Left lung (tissue), 10 donors: Measurements from ENCODE around the gene ACTN3. TPM values are rescaled to one million over a fixed set of nuclear protein-coding genes. Genes with fewer than 3 reads are reported as not detected.

Experiments
- ATAC-seq: fragments of 200-7000 bp; cut with Tn5 transposase; one replicate; pipeline ENCODE4 v1.9.1; 2020; ENCODE audit warnings: moderate library complexity
- DNase-seq, 4 donors: peaks; one replicate each; pipeline ENCODE4 v3.0.0-alpha.2; 2013 to 2020
- H3K27ac ChIP-seq, 2 donors: fragments of 200-600 bp; sonication (generic) in 1 of 2; one replicate each; pipeline versions ENCODE4 v1.5.0 to v1.8.0; 2020 to 2021
- H3K27me3 ChIP-seq, 2 donors: fragments of 200-600 bp; sonication (generic) in 1 of 2; one replicate each; pipeline versions ENCODE4 v1.5.0 to v1.8.0; 2020 to 2021
- H3K36me3 ChIP-seq, 2 donors: fragments of 200-600 bp; sonication (generic) in 1 of 2; one replicate each; pipeline versions ENCODE4 v1.5.0 to v1.8.0; 2020 to 2021
- H3K4me1 ChIP-seq, 2 donors: fragments of 200-600 bp; one replicate each; pipeline ENCODE4 v1.8.0; 2021
- H3K4me3 ChIP-seq, 2 donors: fragments of 200-600 bp; sonication (generic) in 1 of 2; one replicate each; pipeline versions ENCODE4 v1.5.0 to v1.8.0; 2020 to 2021; ENCODE audit warnings: mild to moderate bottlenecking in 1 of 2
- H3K9me3 ChIP-seq, 2 donors: fragments of 200-600 bp; sonication (generic) in 1 of 2; one replicate each; pipeline versions ENCODE4 v1.5.0 to v1.8.0; 2020 to 2021
- CTCF ChIP-seq, 2 donors: fragments of 200-600 bp; sonication (generic) in 1 of 2; IDR thresholded peaks; one replicate each; pipeline versions ENCODE4 v1.5.0 to v1.8.0; 2021; ENCODE audit warnings: antibody characterized with exemption in 2 of 2
- intact Hi-C, 2 donors: fragments of 100-400 bp; cut with DNase I; formaldehyde crosslinking; loops; one replicate each; pipeline versions ENCODE4 v1.11.2 to v1.14.2; 2022
- polyA plus RNA-seq, 6 donors: library from polyadenylated mRNA; unstranded; fragments of 120-200 nt; gene quantifications; one replicate each; pipeline ENCODE4 v1.2.1, GENCODE V29; 2013; ENCODE audit not compliant: insufficient read length in 6 of 6
- total RNA-seq, 2 donors: library from RNA; stranded (reverse); fragmentation: NEBNext Ultra II Directional; extraction: Animal tissue kit (Norgen Biotek cat#: 25700); gene quantifications; one replicate each; pipeline ENCODE4 v1.2.1, GENCODE V29; 2021
- donor health status: DM: no; HTN: yes; CAD: no.
- donor health status: DM: no; HTN: no; CAD: no.

The ACTN3 gene
- total and polyA plus RNA-seq, 8 donors, result 0.06 to 0.16 TPM; not detected in 6

DNA sequence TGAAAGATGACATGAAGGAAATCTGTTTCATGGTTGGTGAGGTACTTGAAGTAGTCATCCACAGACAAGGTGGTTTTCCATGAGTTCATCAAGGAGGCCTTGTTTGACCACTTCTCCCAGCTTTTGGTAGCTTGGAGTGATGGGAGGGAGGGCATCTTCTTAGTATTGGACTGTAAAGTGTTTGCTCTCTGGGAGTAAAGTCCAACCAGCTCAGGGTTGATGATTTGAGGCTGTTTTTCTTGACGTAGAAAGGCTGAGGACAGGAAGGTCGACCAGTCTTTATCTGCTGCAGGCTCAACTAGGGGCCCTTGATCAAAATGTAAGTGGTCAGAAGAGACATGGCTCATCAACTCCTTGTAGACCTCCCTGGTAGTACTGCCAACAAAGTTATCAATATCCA lies 44.5 kb downstream of the ACTN3 start:
- H3K4me3 ChIP-seq, result no peak overlapping the region
- DNase-seq (no peak), ATAC-seq (no peak)
- no peaks in the 10 kb centered on the region for H3K9me3 ChIP-seq
- intact Hi-C loops, result no loop called here
- H3K4me1 ChIP-seq, result peaks cover 17 to 35% of the 10 kb centered on the region in 2 donors
- no peaks in the 10 kb centered on the region for H3K36me3 ChIP-seq
- H3K27ac ChIP-seq, result no peak overlapping the region
- TF ChIP-seq CTCF (IDR thresholded peaks at IDR 0.05), result no peak
- no peaks in the 10 kb centered on the region for H3K27me3 ChIP-seq

- intact Hi-C loops, result no loop called here
Measured at GRCh38 chr11:66592457-66593302, 46.0 kb downstream of the ACTN3 start, which contains the start of the genes CCDC87 and CCS. CCDC87 (minus strand) TSS chr11:66593063; CDS start chr11:66593015, 48 bp downstream. CCS (plus strand) TSS chr11:66593185; CDS start chr11:66593262, 77 bp downstream.

DNA sequence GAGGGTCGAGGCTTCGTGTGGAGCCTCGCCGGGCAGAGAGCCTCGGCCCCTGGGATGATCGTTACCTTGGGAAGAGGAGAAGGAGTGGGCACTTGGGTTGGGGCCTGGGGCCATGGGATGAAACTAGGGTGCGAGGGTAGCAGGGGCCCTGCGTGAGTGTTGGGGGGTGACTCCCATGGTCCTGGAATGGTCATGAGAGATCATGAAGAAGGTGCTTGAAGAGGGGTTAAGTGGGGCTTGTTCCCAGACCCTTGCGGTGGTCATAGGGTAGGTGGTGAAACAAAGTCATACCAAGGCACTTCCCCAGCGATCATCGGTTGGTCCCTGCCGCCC lies 46.6 kb downstream of the ACTN3 start:
- Histone ChIP-seq H3K27me3 (no peaks in the 10 kb centered on the region), H3K27ac (peak overlapping the region; percentile 69 to 89), H3K4me1 (peaks cover 17 to 35% of the 10 kb centered on the region in 2 donors), H3K4me3 (peak overlapping the region; percentile 60 to 68), H3K9me3 (no peaks in the 10 kb centered on the region), H3K36me3 (no peaks in the 10 kb centered on the region)
- no peak for TF ChIP-seq CTCF (IDR thresholded peaks at IDR 0.05)
- DNase-seq, result no peak
- intact Hi-C loops, result no loop called here
- peak; percentile 24 for ATAC-seq

More at GRCh38 chr11:66592457-66593302, 46.0 kb downstream of the ACTN3 start, which contains the start of the genes CCDC87 and CCS:
- peak; percentile 98 for ATAC-seq
- Histone ChIP-seq H3K4me1 (peaks cover 17 to 35% of the 10 kb centered on the region in 2 donors), H3K9me3 (no peaks in the 10 kb centered on the region), H3K36me3 (no peaks in the 10 kb centered on the region), H3K27ac (peak within 1 kb of the TSS; percentile 69 to 89), H3K4me3 (peak within 1 kb of the TSS; percentile 60 to 68), H3K27me3 (no peaks in the 10 kb centered on the region)
- peak; percentile 95 to 100 (median 98) for DNase-seq
- TF ChIP-seq CTCF (IDR thresholded peaks at IDR 0.05), result peak; percentile 48 to 59

GRCh38 chr11:66593650-66594049 lies 46.9 kb downstream of the ACTN3 start:
- Histone ChIP-seq H3K36me3 (no peaks in the 10 kb centered on the region), H3K4me1 (peaks cover 17 to 35% of the 10 kb centered on the region in 2 donors), H3K9me3 (no peaks in the 10 kb centered on the region), H3K27ac (peak overlapping the region; percentile 69 to 89), H3K4me3 (peak overlapping the region; percentile 60 to 68), H3K27me3 (no peaks in the 10 kb centered on the region)
- TF ChIP-seq CTCF (IDR thresholded peaks at IDR 0.05), result no peak
- peak in 1 of 4 donors; percentile 49 for DNase-seq
- intact Hi-C loops, result no loop called here
- no peak for ATAC-seq

DNA sequence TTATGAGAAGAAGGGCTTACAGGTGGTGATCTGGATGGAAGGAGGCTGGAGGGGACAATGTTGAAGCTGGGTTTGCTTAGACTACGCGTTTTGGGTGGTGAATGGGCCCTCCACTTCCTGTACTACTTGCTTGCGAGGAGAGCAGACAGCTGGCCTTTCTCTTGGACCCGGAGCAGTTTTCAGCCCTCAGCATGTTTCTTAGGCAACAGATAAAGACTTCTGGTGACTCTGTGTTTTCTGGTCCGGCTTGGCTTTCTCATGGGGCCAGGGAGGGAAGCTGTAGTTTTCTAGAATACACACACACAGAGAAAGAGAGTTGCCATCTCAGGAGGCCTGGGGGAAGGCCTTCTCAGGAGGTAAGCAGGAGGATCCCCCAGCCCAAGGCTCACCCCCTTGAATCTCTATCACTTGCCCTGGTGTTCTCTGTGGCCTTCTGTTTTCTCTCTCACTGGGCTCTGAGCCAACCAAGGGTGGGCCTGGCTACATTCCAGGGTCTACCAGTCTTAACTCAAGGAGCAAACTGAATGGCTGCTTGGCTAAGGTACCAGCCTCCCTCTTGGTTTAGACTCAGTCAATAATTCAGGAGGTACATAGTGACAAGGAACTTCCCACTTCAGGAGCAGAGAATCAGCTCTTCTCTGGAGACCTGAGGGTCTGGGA lies 48.7 kb downstream of the ACTN3 start:
- peak overlapping the region; percentile 63 to 80 for H3K27ac ChIP-seq
- peak; percentile 22 for ATAC-seq

More for the DNA sequence above, 48.7 kb downstream of the ACTN3 start:
- intact Hi-C loops, result no loop called here
- peak; percentile 4 to 93 (median 64) for DNase-seq
- Histone ChIP-seq H3K4me1 (peaks cover 17 to 35% of the 10 kb centered on the region in 2 donors), H3K27me3 (no peaks in the 10 kb centered on the region), H3K36me3 (peaks cover 0 to 15% of the 10 kb centered on the region in 2 donors), H3K9me3 (no peaks in the 10 kb centered on the region), H3K4me3 (no peak overlapping the region)
- no peak for TF ChIP-seq CTCF (IDR thresholded peaks at IDR 0.05)
